BE2C (cell line): ENCODE data around the gene IFITM10. TPM values are rescaled to one million over a fixed set of nuclear protein-coding genes. Genes with fewer than 3 reads are reported as not detected.

Experiments
- DNase-seq: peaks from one replicate; pipeline ENCODE4 v3.0.0-alpha.2; 2020
- H3K27me3 ChIP-seq: fragments of 250-450 bp; sonication (Bioruptor Pico); 2 replicates; pipeline ENCODE4 v1.5.1; 2020; ENCODE audit warnings: mild to moderate bottlenecking
- H3K36me3 ChIP-seq: fragments of 250-450 bp; sonication (Bioruptor Pico); 2 replicates; pipeline ENCODE4 v1.5.1; 2020; ENCODE audit warnings: mild to moderate bottlenecking
- H3K4me1 ChIP-seq: fragments of 250-450 bp; sonication (Bioruptor Pico); 2 replicates; pipeline ENCODE4 v1.5.1; 2020
- H3K4me3 ChIP-seq: 2 replicates; pipeline ENCODE4 v1.5.1; 2011; ENCODE audit warnings: low read depth, low read length
- H3K9me3 ChIP-seq: fragments of 250-450 bp; sonication (Bioruptor Pico); 2 replicates; pipeline ENCODE4 v1.5.1; 2020
- CTCF ChIP-seq: IDR thresholded peaks from 2 replicates; pipeline ENCODE4 v1.5.1; 2012; ENCODE audit warnings: mild to moderate bottlenecking, low read depth, low read length
- polyA plus RNA-seq: library from polyadenylated mRNA; unstranded; fragments of >200 nt; gene quantifications from one replicate; pipeline ENCODE4 v1.2.1, GENCODE V29; 2012; ENCODE audit warnings: low read depth, missing spikeins; ENCODE audit not compliant: insufficient read length, insufficient read depth

The IFITM10 gene
- polyA plus RNA-seq = not detected

DNA sequence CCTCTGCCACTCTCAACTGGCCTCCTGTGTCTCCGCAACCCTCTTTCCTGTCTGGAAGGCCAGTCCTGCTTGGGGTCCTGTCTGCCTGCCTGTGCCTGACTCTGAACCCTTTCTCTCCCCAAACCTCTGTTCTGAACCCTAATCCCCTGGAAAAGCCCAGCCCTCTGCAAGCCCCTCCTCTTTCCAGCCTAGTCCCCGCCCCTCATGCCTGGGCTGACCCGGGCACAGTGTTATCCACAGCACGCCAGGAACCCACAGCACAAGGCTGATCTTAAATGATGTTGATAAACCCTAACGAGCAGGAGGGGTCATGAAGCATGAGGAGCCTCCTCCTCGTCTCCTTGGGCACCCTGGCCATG is at the start of gene IFITM10:
Gene IFITM10, minus strand, starts transcription at position 115 of the 359 bp plus-strand sequence. CDS start 153 bp downstream, outside the sequence.
- H3K4me1 ChIP-seq = peaks cover 7% of the 10 kb centered on the region; the same call in 1 of the 2 replicates
- no peak for TF ChIP-seq CTCF
- no peaks in the 10 kb centered on the region for H3K36me3 ChIP-seq
- no peak for DNase-seq
- peaks cover 22% of the 10 kb centered on the region for H3K27me3 ChIP-seq
- no peak within 1 kb of the TSS for H3K4me3 ChIP-seq
- H3K9me3 ChIP-seq = no peaks in the 10 kb centered on the region

DNA sequence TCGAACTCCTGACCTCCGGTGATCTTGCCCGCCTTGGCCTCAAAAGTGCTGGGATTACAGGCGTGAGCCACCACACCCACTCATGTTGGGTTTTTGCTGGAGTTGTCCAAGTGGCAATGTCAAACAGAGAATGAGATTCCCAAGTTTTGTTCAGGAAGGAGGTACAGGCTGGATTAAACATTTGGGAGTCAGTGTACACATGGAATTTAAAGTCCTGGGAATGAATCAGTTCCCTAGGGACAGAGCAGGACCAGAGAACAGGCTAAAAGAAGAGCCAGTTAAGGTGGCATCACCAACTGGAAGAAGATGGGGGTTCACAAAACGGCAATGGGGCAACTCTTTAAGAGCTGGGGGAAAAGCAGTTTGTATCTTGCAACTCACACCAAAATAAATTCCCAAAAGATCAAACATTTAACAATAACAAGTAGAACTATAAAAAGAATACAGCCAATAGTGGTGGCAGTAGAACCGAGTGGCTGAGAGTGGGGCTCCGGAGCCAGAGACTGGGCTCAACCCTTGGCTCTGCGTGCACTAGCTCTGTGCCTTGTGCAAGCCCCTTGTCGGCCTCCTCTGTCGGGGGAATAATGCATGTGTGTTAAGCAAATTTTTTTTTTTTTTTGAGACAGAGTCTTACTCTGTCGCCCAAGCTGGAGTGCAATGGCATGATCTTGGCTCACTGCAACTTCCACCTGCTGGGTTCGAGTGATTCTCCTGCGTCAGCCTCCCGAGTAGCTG is 47.2 kb upstream of the IFITM10 start:
- no peaks in the 10 kb centered on the region for H3K4me1 ChIP-seq
- no peak for TF ChIP-seq CTCF
- H3K4me3 ChIP-seq = no peak overlapping the region
- peaks cover 4% of the 10 kb centered on the region; the same call in 1 of the 2 replicates for H3K27me3 ChIP-seq
- no peaks in the 10 kb centered on the region for H3K36me3 ChIP-seq
- H3K9me3 ChIP-seq = no peaks in the 10 kb centered on the region
- no peak for DNase-seq

- H3K4me3 ChIP-seq = no peak overlapping the region
- no peaks in the 10 kb centered on the region for H3K9me3 ChIP-seq
- H3K27me3 ChIP-seq = peaks cover 4% of the 10 kb centered on the region; the same call in 1 of the 2 replicates
- TF ChIP-seq CTCF = no peak
- no peak for DNase-seq
- no peaks in the 10 kb centered on the region for H3K4me1 ChIP-seq
- no peaks in the 10 kb centered on the region for H3K36me3 ChIP-seq
Observed at GRCh38 chr11:1796413-1797011, 46.1 kb upstream of the IFITM10 start.

DNA sequence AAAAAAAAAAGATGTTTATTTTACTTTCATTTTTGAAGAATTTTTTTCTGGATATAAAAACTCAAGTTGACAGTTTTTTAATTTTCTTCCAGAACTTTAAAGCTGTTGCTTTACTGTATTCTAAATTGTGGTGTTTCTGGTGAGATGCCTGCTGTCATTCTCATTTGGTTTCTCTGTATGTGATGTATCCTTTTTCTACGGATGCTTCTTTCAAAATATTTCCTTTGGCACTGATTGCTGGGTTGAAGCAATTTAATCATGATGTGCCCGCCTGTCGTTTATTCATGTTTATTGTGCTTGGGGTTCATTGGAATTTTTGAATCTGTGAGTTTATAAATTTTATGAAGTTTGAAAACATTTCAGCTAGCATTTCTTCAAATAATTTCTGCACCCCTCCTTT is 42.7 kb upstream of the IFITM10 start:
- Histone ChIP-seq H3K36me3 (no peaks in the 10 kb centered on the region), H3K4me3 (no peak overlapping the region), H3K4me1 (no peaks in the 10 kb centered on the region), H3K9me3 (no peaks in the 10 kb centered on the region), H3K27me3 (peaks cover 4% of the 10 kb centered on the region; the same call in 1 of the 2 replicates)
- no peak for TF ChIP-seq CTCF
- no peak for DNase-seq

GRCh38 chr11:1792461-1792860 is 42.1 kb upstream of the IFITM10 start:
- Histone ChIP-seq H3K27me3 (peaks cover 4% of the 10 kb centered on the region; the same call in 1 of the 2 replicates), H3K9me3 (no peaks in the 10 kb centered on the region), H3K4me3 (no peak overlapping the region), H3K4me1 (no peaks in the 10 kb centered on the region), H3K36me3 (no peaks in the 10 kb centered on the region)
- DNase-seq = no peak
- TF ChIP-seq CTCF = no peak

GRCh38 chr11:1791912-1792311 is 41.5 kb upstream of the IFITM10 start:
- H3K27me3 ChIP-seq = peaks cover 4% of the 10 kb centered on the region; the same call in 1 of the 2 replicates
- no peaks in the 10 kb centered on the region for H3K4me1 ChIP-seq
- no peaks in the 10 kb centered on the region for H3K9me3 ChIP-seq
- no peak for DNase-seq
- no peak overlapping the region for H3K4me3 ChIP-seq
- TF ChIP-seq CTCF = no peak
- H3K36me3 ChIP-seq = no peaks in the 10 kb centered on the region
